Cardiac muscle cell (in vitro differentiated cells and primary cell): ENCODE results near the gene ARMC9. TPM values are rescaled to one million over a fixed set of nuclear protein-coding genes. Genes with fewer than 3 reads are reported as not detected.

ENCODE experiments used
- DNase-seq, 2 donors: peaks; one replicate each; pipeline versions ENCODE4 v3.0.0 to v3.0.0-alpha.2; 2010 to 2017; ENCODE audit warnings: low read depth in 1 of 2, low spot score in 1 of 2
- H3K27ac ChIP-seq: fragments of 200-600 bp; sonication (generic); 2 replicates; pipeline ENCODE4 v1.5.1; 2016
- H3K27me3 ChIP-seq: fragments of 200-600 bp; sonication (generic); 2 replicates; pipeline ENCODE4 v1.6.0; 2016; ENCODE audit warnings: control low read depth
- H3K36me3 ChIP-seq: fragments of 200-600 bp; sonication (generic); 2 replicates; pipeline ENCODE4 v1.5.1; 2016; ENCODE audit warnings: control low read depth
- H3K4me1 ChIP-seq: fragments of 200-600 bp; sonication (generic); 2 replicates; pipeline ENCODE4 v1.8.1; 2017; ENCODE audit warnings: low read depth, mild to moderate bottlenecking, mixed run types
- H3K4me3 ChIP-seq: fragments of 200-600 bp; sonication (generic); 2 replicates; pipeline ENCODE4 v1.5.1; 2016; ENCODE audit warnings: mild to moderate bottlenecking
- H3K9me3 ChIP-seq: fragments of 200-600 bp; sonication (generic); 2 replicates; pipeline ENCODE4 v1.5.1; 2017; ENCODE audit warnings: low read depth, mild to moderate bottlenecking, control low read depth
- CTCF ChIP-seq: IDR thresholded peaks from 2 replicates; pipeline ENCODE4 v1.5.1; 2012; ENCODE audit warnings: low read depth, mild to moderate bottlenecking, low read length
- polyA plus RNA-seq: library from polyadenylated mRNA; unstranded; fragments of >200 nt; fragmentation: Nextera tagmentation; extraction: Ambion mirVana; gene quantifications from 2 replicates; pipeline ENCODE4 v1.2.1, GENCODE V29; 2016
- total RNA-seq: library from RNA; depleted of rRNA; stranded (reverse); fragments of >200 nt; gene quantifications from 2 replicates; pipeline ENCODE4 v1.2.3, GENCODE V29; 2016

Gene ARMC9
- total and polyA plus RNA-seq, 2 experiments from 2014 or later: 27.4 to 30.0 TPM

DNA sequence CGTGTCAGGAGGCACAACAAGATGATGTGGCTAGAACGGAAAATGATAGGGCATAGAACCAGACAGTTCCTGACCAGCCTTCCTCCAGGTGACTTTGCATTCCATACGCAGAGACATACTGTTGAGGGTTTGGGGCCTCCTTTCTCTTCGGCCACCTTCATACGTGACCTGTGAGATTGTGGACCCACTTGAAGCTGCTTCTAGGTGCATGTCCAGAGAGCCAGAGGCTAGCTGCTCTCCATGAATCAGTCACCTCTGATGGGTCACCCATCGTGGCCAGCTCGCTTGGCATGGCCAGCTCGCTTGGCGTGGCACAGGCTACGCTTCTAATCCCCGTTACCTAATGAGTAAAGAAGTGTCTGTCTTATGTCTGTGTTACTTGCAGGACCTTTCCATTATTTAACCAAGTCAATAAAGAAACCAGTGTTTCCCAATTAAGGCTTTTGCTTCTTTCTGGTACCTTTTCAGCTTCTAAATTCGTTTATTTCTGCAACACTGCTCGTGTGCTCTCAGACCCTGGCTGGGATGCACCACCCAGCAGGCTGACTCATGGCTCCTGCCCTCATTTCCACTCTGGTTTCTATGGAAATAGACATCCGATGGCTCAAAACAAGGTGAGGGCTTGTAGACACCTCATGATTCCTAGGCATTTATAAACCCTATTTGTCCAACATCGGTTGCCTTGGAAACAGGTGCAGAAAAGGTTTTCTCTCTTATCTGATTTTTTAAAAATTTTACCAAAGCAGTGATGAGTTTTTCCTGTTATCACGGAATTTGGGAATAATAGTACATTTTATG is 110.4 kb downstream of the ARMC9 start:
- H3K27ac ChIP-seq: no peak overlapping the region

DNA sequence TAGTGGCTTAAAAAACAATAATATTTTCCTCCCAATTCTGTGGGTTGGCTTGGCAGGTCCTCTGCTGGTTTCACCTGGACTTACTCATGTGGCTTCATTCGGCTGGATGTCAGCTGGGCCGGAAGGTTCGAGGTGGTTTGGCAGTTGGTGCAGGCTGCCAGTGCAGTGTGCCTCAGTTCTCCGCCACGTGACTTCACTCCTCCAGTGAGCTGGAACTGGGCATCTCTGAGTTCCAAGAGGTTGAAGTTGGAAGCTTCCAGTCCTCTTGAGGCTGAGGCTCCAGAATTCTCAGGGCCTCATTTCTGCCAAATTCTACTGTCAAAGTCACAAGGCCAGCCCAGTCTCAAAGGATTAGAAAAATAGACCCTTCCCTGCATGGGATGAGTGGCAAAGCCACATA is 113.6 kb downstream of the ARMC9 start:
- Histone ChIP-seq H3K36me3 (no peaks in the 10 kb centered on the region), H3K4me1 (no peaks in the 10 kb centered on the region), H3K9me3 (no peaks in the 10 kb centered on the region), H3K27ac (no peak overlapping the region), H3K4me3 (no peak overlapping the region), H3K27me3 (no peaks in the 10 kb centered on the region)
- TF ChIP-seq CTCF: no peak
- no peak for DNase-seq

More for the DNA sequence above, 110.4 kb downstream of the ARMC9 start:
- Histone ChIP-seq H3K4me1 (no peaks in the 10 kb centered on the region), H3K36me3 (no peaks in the 10 kb centered on the region), H3K9me3 (no peaks in the 10 kb centered on the region), H3K27me3 (no peaks in the 10 kb centered on the region), H3K4me3 (no peak overlapping the region)
- DNase-seq: peak in 1 of 2 donors; percentile 18
- no peak for TF ChIP-seq CTCF

GRCh38 chr2:231315896-231316295 is 117.5 kb downstream of the ARMC9 start:
- Histone ChIP-seq H3K9me3 (no peaks in the 10 kb centered on the region), H3K27ac (no peak overlapping the region), H3K4me3 (no peak overlapping the region), H3K36me3 (no peaks in the 10 kb centered on the region), H3K4me1 (peaks cover 7% of the 10 kb centered on the region), H3K27me3 (no peaks in the 10 kb centered on the region)
- TF ChIP-seq CTCF: no peak
- DNase-seq: no peak

DNA sequence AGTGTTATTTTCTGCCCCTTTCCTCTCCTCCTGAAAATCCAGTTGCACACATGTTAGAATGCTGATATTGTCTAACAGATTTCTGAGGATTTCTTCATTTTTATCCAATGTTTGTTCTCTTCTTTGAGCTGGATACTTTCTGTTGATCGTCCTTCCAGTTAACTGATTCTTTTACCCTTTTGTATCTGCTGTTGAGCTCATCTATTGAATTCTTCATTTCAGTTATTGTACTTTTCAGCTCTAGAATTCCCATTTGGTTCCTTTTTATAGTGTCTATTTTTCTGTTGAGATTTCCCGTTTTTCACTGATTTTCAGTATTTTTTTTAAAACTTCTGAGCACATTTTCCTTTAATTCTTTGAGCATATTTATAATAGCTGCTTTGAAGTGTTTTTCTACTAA is 119.1 kb downstream of the ARMC9 start:
- Histone ChIP-seq H3K9me3 (no peaks in the 10 kb centered on the region), H3K4me1 (peaks cover 14% of the 10 kb centered on the region), H3K36me3 (no peaks in the 10 kb centered on the region), H3K27ac (peak overlapping the region; percentile 49), H3K4me3 (no peak overlapping the region), H3K27me3 (no peaks in the 10 kb centered on the region)
- no peak for DNase-seq
- no peak for TF ChIP-seq CTCF

DNA sequence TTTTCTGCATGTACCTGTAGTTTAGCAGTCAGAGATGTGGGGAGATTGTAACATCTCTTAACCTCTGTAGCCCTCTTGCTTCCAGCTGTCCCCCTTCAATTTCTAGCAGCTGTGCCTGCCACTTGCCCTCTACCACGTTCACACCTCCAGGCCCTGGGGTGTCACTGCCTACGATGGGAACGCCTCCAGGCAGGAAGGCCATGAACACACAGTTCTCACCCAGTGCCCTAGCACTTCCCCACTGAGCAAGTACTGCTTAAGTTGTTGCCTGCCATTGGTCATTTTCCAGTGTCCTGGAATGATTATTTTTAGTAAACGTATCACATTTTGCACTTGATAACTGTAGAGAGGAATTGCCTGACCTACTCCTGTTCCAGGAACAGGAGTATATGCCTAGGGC is 120.0 kb downstream of the ARMC9 start:
- no peaks in the 10 kb centered on the region for H3K36me3 ChIP-seq
- DNase-seq: peak in 1 of 2 donors; percentile 23
- H3K27ac ChIP-seq: peak overlapping the region; percentile 49
- TF ChIP-seq CTCF: no peak
- no peaks in the 10 kb centered on the region for H3K9me3 ChIP-seq
- H3K4me1 ChIP-seq: peaks cover 14% of the 10 kb centered on the region
- H3K27me3 ChIP-seq: no peaks in the 10 kb centered on the region
- no peak overlapping the region for H3K4me3 ChIP-seq
